ENCODE data around the gene NUDT13.

- TF ChIP-seq YY1 (IDR thresholded peaks at IDR 0.05; ENCODE audit: insufficient read depth, insufficient read length) (no peak), ZNF274 (IDR thresholded peaks at IDR 0.05; ENCODE audit: low read depth, low read length) (no peak), SUZ12 (IDR thresholded peaks at IDR 0.05; ENCODE audit: extremely low read depth, insufficient read depth, insufficient read length) (no peak)
These were observed 62.6 kb downstream of the NUDT13 start for GRCh38 chr10:73172867-73173266.

Measured in NT2/D1 (cell line).